H1 (cell line): ENCODE results near the gene SPSB1. TPM values are rescaled to one million over a fixed set of nuclear protein-coding genes. Genes with fewer than 3 reads are reported as not detected.

Source experiments
- ASH2L ChIP-seq: fragments of 200-600, 300-600 bp; sonication (generic); IDR thresholded peaks from one replicate; pipeline ENCODE4 v1.7.1; 2017; ENCODE audit warnings: low read length
- BCL11A ChIP-seq, 2 experiments: IDR thresholded peaks; one replicate each; pipeline ENCODE4 v1.6.1; 2011; ENCODE audit warnings: low read depth in 2 of 2, low read length in 2 of 2, mild to moderate bottlenecking in 2 of 2
- CBX5 ChIP-seq: fragments of 300-800, 300-1000 bp; sonication (generic); IDR thresholded peaks from 2 replicates; pipeline ENCODE4 v1.7.1; 2016; ENCODE audit warnings: antibody characterized with exemption, low read length, low read depth
- GTF2F1 ChIP-seq: IDR thresholded peaks from 2 replicates; pipeline ENCODE4 v1.6.1; 2012; ENCODE audit warnings: low read depth, low read length, improper control_type of control experiment, borderline replicate concordance
- KDM4A ChIP-seq: IDR thresholded peaks from one replicate; pipeline ENCODE4 v1.7.1; 2012; ENCODE audit warnings: low read depth, mild to moderate bottlenecking, moderate library complexity, low read length, inconsistent platforms; ENCODE audit not compliant: severe bottlenecking
- SIRT6 ChIP-seq: IDR thresholded peaks from one replicate; pipeline ENCODE4 v1.7.1; 2012; ENCODE audit warnings: low read length, inconsistent platforms
- polyA plus RNA-seq, 7 experiments: library from polyadenylated mRNA; depleted of rRNA in 3 of 7; stranded (reverse) in 5 of 7; unstranded in 2 of 7; fragments of >200 nt in 5 of 7; fragments of 200-250 nt in 2 of 7; gene quantifications; 1 replicate in 5 of 7; 2 replicates in 1 of 7; 4 replicates in 1 of 7; pipeline versions ENCODE4 v1.2.1 to v1.2.3, GENCODE V29; 2011 to 2013; ENCODE audit warnings: missing spikeins in 2 of 7, mixed read lengths in 2 of 7
- total RNA-seq: library from RNA; stranded (reverse); fragmentation: NEBNext Ultra II Directional; extraction: Animal tissue kit (Norgen Biotek cat#: 25700); gene quantifications from 2 replicates; pipeline ENCODE4 v1.2.1, GENCODE V29; 2021

SPSB1 gene
- total and polyA plus RNA-seq, 2 of the 8 experiments (the other 6 are each of a cell fraction or from before 2014, with no cell fraction given): 5.3 to 6.4 TPM

DNA sequence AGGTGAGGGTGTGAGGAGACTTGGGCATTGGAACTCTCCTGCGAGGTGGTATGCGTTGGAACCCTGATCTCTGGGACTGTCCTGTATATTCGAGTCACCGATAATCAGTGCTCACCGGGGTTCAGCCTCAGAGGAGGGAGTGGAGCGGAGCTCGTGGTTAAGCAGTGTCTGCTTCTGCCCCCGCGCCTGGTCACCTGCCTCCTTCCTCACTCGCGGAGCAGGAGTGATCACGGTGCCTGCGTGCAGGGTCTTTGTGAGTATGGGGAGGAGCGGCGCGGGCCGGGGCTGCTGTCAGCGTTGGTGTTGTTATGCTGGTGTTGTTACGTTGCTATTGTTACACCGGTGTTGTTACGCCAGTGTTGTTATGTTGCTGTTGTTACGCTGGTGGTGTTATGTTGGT lies 34.8 kb upstream of the SPSB1 start (continued):
- TF ChIP-seq BCL11A (IDR thresholded peaks at IDR 0.05; ENCODE audit: low read depth in 2 of 2, low read length in 2 of 2) (no peak), GTF2F1 (no peak), KDM4A (no peak), ASH2L (no peak), CBX5 (no peak), SIRT6 (no peak)
